ENCODE measurements around the gene SNAI3. TPM values are rescaled to one million over a fixed set of nuclear protein-coding genes. Genes with fewer than 3 reads are reported as not detected.

Gene SNAI3
- total RNA-seq, 1 experiment from 2014 or later: 2.2 TPM

- Histone ChIP-seq H3K4me1 (ENCODE audit: control insufficient read depth in 1 of 2, insufficient read depth in 2 of 2, low read length in 2 of 2) (peaks cover 0 to 5% of the 10 kb centered on the region in 2 experiments; a peak in 1 of 4 replicates), H3K9me2 (ENCODE audit: insufficient read depth) (no peaks in the 10 kb centered on the region), H3K27me3 (ENCODE audit: insufficient read depth, low read length) (no peaks in the 10 kb centered on the region), H3K79me2 (ENCODE audit: insufficient read depth, low read length) (peaks cover 28% of the 10 kb centered on the region), H3K36me3 (ENCODE audit: control insufficient read depth in 1 of 2, insufficient read depth in 2 of 2, low read length in 2 of 2) (peaks cover 29 to 57% of the 10 kb centered on the region in 2 experiments; a peak in 3 of 4 replicates), H2AFZ (ENCODE audit: low read depth, low read length, poor library complexity, severe bottlenecking) (no peak overlapping the region), H3K9ac (ENCODE audit: low read length) (no peak overlapping the region), H3K9me3 (ENCODE audit: control insufficient read depth in 1 of 2, insufficient read depth in 1 of 2, low read depth in 1 of 2, low read length in 2 of 2) (no peaks in the 10 kb centered on the region), H3K27ac (ENCODE audit: low read depth, low read length) (no peak overlapping the region; the same call in 1 of the 2 replicates), H3K4me3 (replicated peaks in 1 of 2; ENCODE audit: low read depth in 1 of 2, low read length in 2 of 2) (no peak overlapping the region), H3K4me2 (ENCODE audit: low read length) (no peak overlapping the region), H4K20me1 (ENCODE audit: insufficient read depth) (0 out of 2 replicates have a peak, but pooled peaks cover 3% of the 10 kb centered on the region)
- TF ChIP-seq MAX (IDR thresholded peaks at IDR 0.05) (no peak), POLR2AphosphoS5 (IDR thresholded peaks at IDR 0.05; ENCODE audit: low read depth, low read length) (peak; percentile 10)
- ATAC-seq (peak; percentile 59), DNase-seq (ENCODE audit: low read depth, low spot score) (no peak)
- intact Hi-C loops (cut with micrococcal nuclease): no loop called here
- ChIA-PET CTCF (interaction anchor here (1.1 kb wide), 1 partner anchor 24 kb away, joined by 5 read pairs; no protein-coding TSS in a partner anchor), RAD21 (ENCODE audit: low non-redundant PET in 1 of 2, low total read pairs in 2 of 2, uncharacterized antibody in 2 of 2, unreplicated experiment in 2 of 2) (no interaction called here), POLR2A (no interaction called here)
- BruUV-seq (replicated peaks): no TSS peak
These were observed 27.5 kb upstream of the SNAI3 start for GRCh38 chr16:88713568-88714419.

- H3K4me1 ChIP-seq (ENCODE audit: control insufficient read depth in 1 of 2, insufficient read depth in 2 of 2, low read length in 2 of 2): peaks cover 2 to 5% of the 10 kb centered on the region in 2 experiments; a peak in 1 of 4 replicates
- TF ChIP-seq SRF (IDR thresholded peaks at IDR 0.05; ENCODE audit: low read depth): no peak
- TF ChIP-seq MAX (IDR thresholded peaks at IDR 0.05): no peak
- TF ChIP-seq EZH2phosphoT487 (IDR thresholded peaks at IDR 0.05; ENCODE audit: borderline replicate concordance): no peak
- no peak for TF ChIP-seq SIN3A (IDR thresholded peaks at IDR 0.05; ENCODE audit: low read depth)
- TF ChIP-seq ELF1 (IDR thresholded peaks at IDR 0.05; ENCODE audit: borderline replicate concordance, low read depth): no peak
- TF ChIP-seq POLR2AphosphoS5 (IDR thresholded peaks at IDR 0.05; ENCODE audit: low read depth, low read length): no peak
- TF ChIP-seq REST (IDR thresholded peaks at IDR 0.05; ENCODE audit: low read depth): no peak
- no peak for TF ChIP-seq CEBPB (IDR thresholded peaks at IDR 0.05; ENCODE audit: low read depth)
- TF ChIP-seq ZNF274 (IDR thresholded peaks at IDR 0.05; ENCODE audit: low read depth, low read length): no peak
- TF ChIP-seq EGR1 (IDR thresholded peaks at IDR 0.05; ENCODE audit: low read depth): no peak
- no peak for TF ChIP-seq SP1 (IDR thresholded peaks at IDR 0.05; ENCODE audit: low read depth)
- no peak for TF ChIP-seq JUND (IDR thresholded peaks at IDR 0.05)
- TF ChIP-seq FOSL1 (IDR thresholded peaks at IDR 0.05; ENCODE audit: low read depth): no peak
- H3K79me2 ChIP-seq (ENCODE audit: insufficient read depth, low read length): peaks cover 35% of the 10 kb centered on the region
- no peak overlapping the region for H3K4me3 ChIP-seq (replicated peaks in 1 of 2; ENCODE audit: low read depth in 1 of 2, low read length in 2 of 2)
- ChIA-PET CTCF (no interaction called here), POLR2A (no interaction called here), RAD21 (ENCODE audit: low non-redundant PET in 1 of 2, low total read pairs in 2 of 2, uncharacterized antibody in 2 of 2, unreplicated experiment in 2 of 2) (no interaction called here)
- no peaks in the 10 kb centered on the region for H3K9me2 ChIP-seq (ENCODE audit: insufficient read depth)
- intact Hi-C loops (cut with micrococcal nuclease): no loop called here
- DNase-seq (ENCODE audit: low read depth, low spot score): no peak
- no peak overlapping the region for H3K9ac ChIP-seq (ENCODE audit: low read length)
- no peaks in the 10 kb centered on the region for H3K27me3 ChIP-seq (ENCODE audit: insufficient read depth, low read length)
- no peak overlapping the region for H3K27ac ChIP-seq (ENCODE audit: low read depth, low read length)
- H2AFZ ChIP-seq (ENCODE audit: low read depth, low read length, poor library complexity, severe bottlenecking): no peak overlapping the region
- ATAC-seq: peak; percentile 4; the same call in 1 of the 2 replicates
- peaks cover 25 to 49% of the 10 kb centered on the region in 2 experiments; a peak in 3 of 4 replicates for H3K36me3 ChIP-seq (ENCODE audit: control insufficient read depth in 1 of 2, insufficient read depth in 2 of 2, low read length in 2 of 2)
- no peak overlapping the region for H3K4me2 ChIP-seq (ENCODE audit: low read length)
- H4K20me1 ChIP-seq (ENCODE audit: insufficient read depth): no peaks in the 10 kb centered on the region
- no peaks in the 10 kb centered on the region for H3K9me3 ChIP-seq (ENCODE audit: control insufficient read depth in 1 of 2, insufficient read depth in 1 of 2, low read depth in 1 of 2, low read length in 2 of 2)
- no TSS peak for BruUV-seq (replicated peaks)
These were observed 26.7 kb upstream of the SNAI3 start for GRCh38 chr16:88713054-88713453.
